HCEC 1CT (cell line): ENCODE measurements around the gene CTNNAL1.
A peak's percentile ranks its signal among the peaks of the same experiment; 100 is the strongest.

Experiments used
- DNase-seq: peaks from one replicate; pipeline ENCODE4 v3.0.0-alpha.2; 2017

The CTNNAL1 gene

GRCh38 chr9:109026306-109026705 lies 13.0 kb upstream of the CTNNAL1 start:
- DNase-seq: no peak

- no peak for DNase-seq
Measured at GRCh38 chr9:109022873-109023272, 9.6 kb upstream of the CTNNAL1 start.

GRCh38 chr9:109020581-109021511 lies 7.5 kb upstream of the CTNNAL1 start:
- DNase-seq: no peak

- DNase-seq: no peak
Measured at GRCh38 chr9:109020113-109020512, 6.8 kb upstream of the CTNNAL1 start.

- DNase-seq: no peak
Measured at GRCh38 chr9:109019420-109019819, 6.1 kb upstream of the CTNNAL1 start.

GRCh38 chr9:109017493-109017892 lies 4.2 kb upstream of the CTNNAL1 start:
- DNase-seq: no peak

GRCh38 chr9:109017061-109017460 lies 3.8 kb upstream of the CTNNAL1 start:
- DNase-seq: no peak

- DNase-seq: no peak
Measured at GRCh38 chr9:109016132-109016531, 2.8 kb upstream of the CTNNAL1 start.

- DNase-seq: no peak
Measured at GRCh38 chr9:109014608-109015280, 1.4 kb upstream of the CTNNAL1 start.

- peak; percentile 62 for DNase-seq
Measured at GRCh38 chr9:109013679-109014607, 644 bp upstream of the CTNNAL1 start.

GRCh38 chr9:109012009-109012875 lies 1.1 kb downstream of the CTNNAL1 start:
- peak; percentile 91 for DNase-seq

- DNase-seq: peak; percentile 25
Measured at GRCh38 chr9:109011231-109011671, 2.0 kb downstream of the CTNNAL1 start.

- peak; percentile 77 for DNase-seq
Measured at GRCh38 chr9:109010746-109011145, 2.6 kb downstream of the CTNNAL1 start.

- no peak for DNase-seq
Measured at GRCh38 chr9:109005678-109006077, 7.6 kb downstream of the CTNNAL1 start.

GRCh38 chr9:109003116-109003515 lies 10.2 kb downstream of the CTNNAL1 start:
- no peak for DNase-seq

- DNase-seq: no peak
Measured at GRCh38 chr9:109002141-109002540, 11.2 kb downstream of the CTNNAL1 start.

GRCh38 chr9:109001275-109001676 lies 12.0 kb downstream of the CTNNAL1 start:
- peak; percentile 92 for DNase-seq

GRCh38 chr9:108997112-108997511 lies 16.2 kb downstream of the CTNNAL1 start:
- no peak for DNase-seq

GRCh38 chr9:108996643-108997042 lies 16.7 kb downstream of the CTNNAL1 start:
- no peak for DNase-seq

GRCh38 chr9:108994695-108995094 lies 18.6 kb downstream of the CTNNAL1 start:
- peak; percentile 31 for DNase-seq

GRCh38 chr9:108991479-108991878 lies 21.8 kb downstream of the CTNNAL1 start:
- DNase-seq: no peak

GRCh38 chr9:108983885-108984284 lies 29.4 kb downstream of the CTNNAL1 start:
- no peak for DNase-seq
